HEK293 (cell line): ENCODE measurements around the gene MCRIP1.

Experiments
- FEZF1 ChIP-seq: fragments of 450-650 bp; formaldehyde crosslinking; IDR thresholded peaks from 2 replicates; pipeline ENCODE4 v1.5.1; 2016; ENCODE audit warnings: missing biosample characterization, missing genetic modification characterization
- GLI4 ChIP-seq: fragments of 450-650 bp; formaldehyde crosslinking; IDR thresholded peaks from 2 replicates; pipeline ENCODE4 v1.5.1; 2016; ENCODE audit warnings: missing biosample characterization, missing genetic modification characterization
- KLF7 ChIP-seq: fragments of 450-650 bp; formaldehyde crosslinking; IDR thresholded peaks from 2 replicates; pipeline ENCODE4 v1.5.1; 2016; ENCODE audit warnings: missing biosample characterization, missing genetic modification characterization, borderline replicate concordance
- MYNN ChIP-seq: fragments of 450-650 bp; formaldehyde crosslinking; IDR thresholded peaks from 2 replicates; pipeline ENCODE4 v1.5.1; 2016; ENCODE audit warnings: missing biosample characterization, missing genetic modification characterization, borderline replicate concordance
- SCRT1 ChIP-seq: fragments of 450-650 bp; formaldehyde crosslinking; IDR thresholded peaks from 2 replicates; pipeline ENCODE4 v1.5.1; 2016; ENCODE audit warnings: missing biosample characterization, missing genetic modification characterization, borderline replicate concordance
- YY2 ChIP-seq: fragments of 450-650 bp; formaldehyde crosslinking; IDR thresholded peaks from 2 replicates; pipeline ENCODE4 v1.5.1; 2016; ENCODE audit warnings: missing biosample characterization, missing genetic modification characterization
- ZEB2 ChIP-seq: fragments of 450-650 bp; formaldehyde crosslinking; IDR thresholded peaks from 2 replicates; pipeline ENCODE4 v1.5.1; 2016; ENCODE audit warnings: missing biosample characterization, missing genetic modification characterization
- ZNF184 ChIP-seq: fragments of 450-650 bp; IDR thresholded peaks from 2 replicates; pipeline ENCODE4 v1.5.1; 2018; ENCODE audit warnings: missing biosample characterization, mild to moderate bottlenecking, missing genetic modification characterization
- ZNF214 ChIP-seq: fragments of 450-650 bp; formaldehyde crosslinking; IDR thresholded peaks from 2 replicates; pipeline ENCODE4 v1.5.1; 2017; ENCODE audit warnings: missing biosample characterization, mild to moderate bottlenecking, missing genetic modification characterization, borderline replicate concordance
- ZNF341 ChIP-seq: fragments of 450-650 bp; formaldehyde crosslinking; IDR thresholded peaks from 2 replicates; pipeline ENCODE4; 2016; ENCODE audit warnings: low read depth, missing biosample characterization, missing genetic modification characterization
- ZNF404 ChIP-seq: fragments of 450-650 bp; formaldehyde crosslinking; IDR thresholded peaks from 2 replicates; pipeline ENCODE4 v1.5.1; 2017; ENCODE audit warnings: missing biosample characterization, missing genetic modification characterization
- ZNF521 ChIP-seq: fragments of 450-650 bp; formaldehyde crosslinking; IDR thresholded peaks from 2 replicates; pipeline ENCODE4 v1.5.1; 2017; ENCODE audit warnings: missing biosample characterization, mild to moderate bottlenecking, missing genetic modification characterization
- ZNF549 ChIP-seq: fragments of 450-650 bp; IDR thresholded peaks from 2 replicates; pipeline ENCODE4 v1.5.1; 2018; ENCODE audit warnings: missing biosample characterization, missing genetic modification characterization, mild to moderate bottlenecking, inconsistent platforms, moderate library complexity
- ZNF555 ChIP-seq: fragments of 450-650 bp; formaldehyde crosslinking; conservative IDR thresholded peaks from 2 replicates; pipeline ENCODE4 v1.5.1; 2017; ENCODE audit warnings: missing biosample characterization, mild to moderate bottlenecking, missing genetic modification characterization, inconsistent platforms
- ZNF791 ChIP-seq: fragments of 450-650 bp; formaldehyde crosslinking; IDR thresholded peaks from 2 replicates; pipeline ENCODE4 v1.5.1; 2016; ENCODE audit warnings: missing biosample characterization, missing genetic modification characterization
- ZNF843 ChIP-seq: fragments of 450-650 bp; formaldehyde crosslinking; IDR thresholded peaks from 2 replicates; pipeline ENCODE4 v1.5.1; 2016; ENCODE audit warnings: missing biosample characterization, missing genetic modification characterization
- TF ChIP-seq, protein P1 (sequence below): fragments of 450-650 bp; formaldehyde crosslinking; IDR thresholded peaks from 2 replicates; pipeline ENCODE4 v1.5.1; 2016; ENCODE audit warnings: missing biosample characterization, missing genetic modification characterization, borderline replicate concordance
- TF ChIP-seq, protein P2 (sequence below): IDR thresholded peaks from 2 replicates; pipeline ENCODE4 v1.6.1; 2011; ENCODE audit warnings: mild to moderate bottlenecking, low read depth, low read length, borderline replicate concordance
- TF ChIP-seq, protein P3 (sequence below): fragments of 450-650 bp; formaldehyde crosslinking; IDR thresholded peaks from 2 replicates; pipeline ENCODE4 v1.5.1; 2017; ENCODE audit warnings: missing biosample characterization, missing genetic modification characterization
- TF ChIP-seq, protein P4 (sequence below): fragments of 450-650 bp; formaldehyde crosslinking; IDR thresholded peaks from 2 replicates; pipeline ENCODE4; 2016; ENCODE audit warnings: missing biosample characterization, missing genetic modification characterization
- TF ChIP-seq, protein P5 (sequence below): fragments of 450-650 bp; formaldehyde crosslinking; IDR thresholded peaks from 2 replicates; pipeline ENCODE4 v1.5.1; 2017; ENCODE audit warnings: missing biosample characterization, missing genetic modification characterization
- TF ChIP-seq, protein P6 (sequence below): fragments of 450-650 bp; IDR thresholded peaks from 2 replicates; pipeline ENCODE4 v1.5.1; 2018; ENCODE audit warnings: missing biosample characterization, missing genetic modification characterization

MCRIP1 gene

DNA sequence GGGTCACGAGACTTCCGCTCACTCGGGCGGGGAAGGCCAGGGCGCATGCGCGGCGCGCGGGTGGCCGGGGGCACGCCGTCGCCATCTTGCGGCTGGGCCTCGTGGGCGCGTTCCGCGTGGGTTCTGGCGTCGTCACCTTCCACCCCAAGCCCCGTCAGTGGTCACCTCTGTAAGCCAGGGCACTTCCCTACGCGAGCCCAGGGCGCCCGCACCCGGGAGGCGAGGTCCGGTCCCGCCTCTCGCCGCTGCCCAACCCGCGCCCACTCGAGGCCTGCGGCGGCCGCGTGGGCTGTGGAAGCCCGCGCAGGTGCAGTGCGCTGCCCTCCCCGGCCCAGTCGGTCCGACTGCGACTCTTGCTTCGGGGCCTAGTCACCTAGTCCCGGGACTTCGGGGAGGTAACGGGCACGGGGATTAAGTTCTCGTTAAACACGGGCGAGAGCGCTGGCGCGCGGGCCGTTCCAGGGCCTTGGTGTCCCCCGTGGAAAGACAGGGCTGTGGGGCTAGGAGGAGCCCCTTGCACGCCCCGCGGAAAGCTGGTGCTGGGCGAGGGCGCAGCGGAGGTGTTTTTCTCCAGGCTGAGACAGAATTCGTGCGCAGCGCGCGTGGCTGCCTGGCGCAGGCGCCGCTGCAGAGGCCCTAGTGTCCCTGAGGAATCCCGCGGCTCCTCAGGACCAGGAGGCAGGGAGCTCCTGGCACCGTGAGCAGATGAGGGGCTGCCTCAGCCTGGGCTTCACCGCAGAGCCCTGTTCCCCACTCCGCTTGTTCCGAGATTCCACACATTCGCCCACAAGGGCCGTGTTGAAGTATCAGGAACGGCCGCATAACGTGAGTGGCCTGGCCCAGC lies 38.5 kb upstream of the MCRIP1 start (continued):
- no peak for TF ChIP-seq ZNF843 (tag by site-specific recombination)
- TF ChIP-seq ZNF214 (tag by site-specific recombination) = no peak
- no peak; the same call in 1 of the 2 replicates for TF ChIP-seq ZNF341 (tag by site-specific recombination)
- peak; percentile 51; the same call in 1 of the 2 replicates for TF ChIP-seq ZEB2
- TF ChIP-seq ZNF404 (tag by site-specific recombination) = no peak
- TF ChIP-seq, protein P1, sequence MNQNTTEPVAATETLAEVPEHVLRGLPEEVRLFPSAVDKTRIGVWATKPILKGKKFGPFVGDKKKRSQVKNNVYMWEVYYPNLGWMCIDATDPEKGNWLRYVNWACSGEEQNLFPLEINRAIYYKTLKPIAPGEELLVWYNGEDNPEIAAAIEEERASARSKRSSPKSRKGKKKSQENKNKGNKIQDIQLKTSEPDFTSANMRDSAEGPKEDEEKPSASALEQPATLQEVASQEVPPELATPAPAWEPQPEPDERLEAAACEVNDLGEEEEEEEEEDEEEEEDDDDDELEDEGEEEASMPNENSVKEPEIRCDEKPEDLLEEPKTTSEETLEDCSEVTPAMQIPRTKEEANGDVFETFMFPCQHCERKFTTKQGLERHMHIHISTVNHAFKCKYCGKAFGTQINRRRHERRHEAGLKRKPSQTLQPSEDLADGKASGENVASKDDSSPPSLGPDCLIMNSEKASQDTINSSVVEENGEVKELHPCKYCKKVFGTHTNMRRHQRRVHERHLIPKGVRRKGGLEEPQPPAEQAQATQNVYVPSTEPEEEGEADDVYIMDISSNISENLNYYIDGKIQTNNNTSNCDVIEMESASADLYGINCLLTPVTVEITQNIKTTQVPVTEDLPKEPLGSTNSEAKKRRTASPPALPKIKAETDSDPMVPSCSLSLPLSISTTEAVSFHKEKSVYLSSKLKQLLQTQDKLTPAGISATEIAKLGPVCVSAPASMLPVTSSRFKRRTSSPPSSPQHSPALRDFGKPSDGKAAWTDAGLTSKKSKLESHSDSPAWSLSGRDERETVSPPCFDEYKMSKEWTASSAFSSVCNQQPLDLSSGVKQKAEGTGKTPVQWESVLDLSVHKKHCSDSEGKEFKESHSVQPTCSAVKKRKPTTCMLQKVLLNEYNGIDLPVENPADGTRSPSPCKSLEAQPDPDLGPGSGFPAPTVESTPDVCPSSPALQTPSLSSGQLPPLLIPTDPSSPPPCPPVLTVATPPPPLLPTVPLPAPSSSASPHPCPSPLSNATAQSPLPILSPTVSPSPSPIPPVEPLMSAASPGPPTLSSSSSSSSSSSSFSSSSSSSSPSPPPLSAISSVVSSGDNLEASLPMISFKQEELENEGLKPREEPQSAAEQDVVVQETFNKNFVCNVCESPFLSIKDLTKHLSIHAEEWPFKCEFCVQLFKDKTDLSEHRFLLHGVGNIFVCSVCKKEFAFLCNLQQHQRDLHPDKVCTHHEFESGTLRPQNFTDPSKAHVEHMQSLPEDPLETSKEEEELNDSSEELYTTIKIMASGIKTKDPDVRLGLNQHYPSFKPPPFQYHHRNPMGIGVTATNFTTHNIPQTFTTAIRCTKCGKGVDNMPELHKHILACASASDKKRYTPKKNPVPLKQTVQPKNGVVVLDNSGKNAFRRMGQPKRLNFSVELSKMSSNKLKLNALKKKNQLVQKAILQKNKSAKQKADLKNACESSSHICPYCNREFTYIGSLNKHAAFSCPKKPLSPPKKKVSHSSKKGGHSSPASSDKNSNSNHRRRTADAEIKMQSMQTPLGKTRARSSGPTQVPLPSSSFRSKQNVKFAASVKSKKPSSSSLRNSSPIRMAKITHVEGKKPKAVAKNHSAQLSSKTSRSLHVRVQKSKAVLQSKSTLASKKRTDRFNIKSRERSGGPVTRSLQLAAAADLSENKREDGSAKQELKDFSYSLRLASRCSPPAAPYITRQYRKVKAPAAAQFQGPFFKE (tag by site-specific recombination) = no peak; the same call in 1 of the 2 replicates
- TF ChIP-seq, protein P2, sequence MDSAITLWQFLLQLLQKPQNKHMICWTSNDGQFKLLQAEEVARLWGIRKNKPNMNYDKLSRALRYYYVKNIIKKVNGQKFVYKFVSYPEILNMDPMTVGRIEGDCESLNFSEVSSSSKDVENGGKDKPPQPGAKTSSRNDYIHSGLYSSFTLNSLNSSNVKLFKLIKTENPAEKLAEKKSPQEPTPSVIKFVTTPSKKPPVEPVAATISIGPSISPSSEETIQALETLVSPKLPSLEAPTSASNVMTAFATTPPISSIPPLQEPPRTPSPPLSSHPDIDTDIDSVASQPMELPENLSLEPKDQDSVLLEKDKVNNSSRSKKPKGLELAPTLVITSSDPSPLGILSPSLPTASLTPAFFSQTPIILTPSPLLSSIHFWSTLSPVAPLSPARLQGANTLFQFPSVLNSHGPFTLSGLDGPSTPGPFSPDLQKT = no peak
- peak; percentile 88 for TF ChIP-seq YY2
- TF ChIP-seq, protein P3, sequence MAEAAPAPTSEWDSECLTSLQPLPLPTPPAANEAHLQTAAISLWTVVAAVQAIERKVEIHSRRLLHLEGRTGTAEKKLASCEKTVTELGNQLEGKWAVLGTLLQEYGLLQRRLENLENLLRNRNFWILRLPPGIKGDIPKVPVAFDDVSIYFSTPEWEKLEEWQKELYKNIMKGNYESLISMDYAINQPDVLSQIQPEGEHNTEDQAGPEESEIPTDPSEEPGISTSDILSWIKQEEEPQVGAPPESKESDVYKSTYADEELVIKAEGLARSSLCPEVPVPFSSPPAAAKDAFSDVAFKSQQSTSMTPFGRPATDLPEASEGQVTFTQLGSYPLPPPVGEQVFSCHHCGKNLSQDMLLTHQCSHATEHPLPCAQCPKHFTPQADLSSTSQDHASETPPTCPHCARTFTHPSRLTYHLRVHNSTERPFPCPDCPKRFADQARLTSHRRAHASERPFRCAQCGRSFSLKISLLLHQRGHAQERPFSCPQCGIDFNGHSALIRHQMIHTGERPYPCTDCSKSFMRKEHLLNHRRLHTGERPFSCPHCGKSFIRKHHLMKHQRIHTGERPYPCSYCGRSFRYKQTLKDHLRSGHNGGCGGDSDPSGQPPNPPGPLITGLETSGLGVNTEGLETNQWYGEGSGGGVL (tag by site-specific recombination) = peak; percentile 51; the same call in 1 of the 2 replicates
- TF ChIP-seq ZNF521 = no peak
- TF ChIP-seq, protein P4, sequence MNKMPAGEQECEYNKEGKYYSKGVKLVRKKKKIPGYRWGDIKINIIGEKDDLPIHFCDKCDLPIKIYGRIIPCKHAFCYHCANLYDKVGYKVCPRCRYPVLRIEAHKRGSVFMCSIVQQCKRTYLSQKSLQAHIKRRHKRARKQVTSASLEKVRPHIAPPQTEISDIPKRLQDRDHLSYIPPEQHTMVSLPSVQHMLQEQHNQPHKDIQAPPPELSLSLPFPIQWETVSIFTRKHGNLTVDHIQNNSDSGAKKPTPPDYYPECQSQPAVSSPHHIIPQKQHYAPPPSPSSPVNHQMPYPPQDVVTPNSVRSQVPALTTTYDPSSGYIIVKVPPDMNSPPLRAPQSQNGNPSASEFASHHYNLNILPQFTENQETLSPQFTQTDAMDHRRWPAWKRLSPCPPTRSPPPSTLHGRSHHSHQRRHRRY (tag by site-specific recombination) = no peak
- TF ChIP-seq, protein P5, sequence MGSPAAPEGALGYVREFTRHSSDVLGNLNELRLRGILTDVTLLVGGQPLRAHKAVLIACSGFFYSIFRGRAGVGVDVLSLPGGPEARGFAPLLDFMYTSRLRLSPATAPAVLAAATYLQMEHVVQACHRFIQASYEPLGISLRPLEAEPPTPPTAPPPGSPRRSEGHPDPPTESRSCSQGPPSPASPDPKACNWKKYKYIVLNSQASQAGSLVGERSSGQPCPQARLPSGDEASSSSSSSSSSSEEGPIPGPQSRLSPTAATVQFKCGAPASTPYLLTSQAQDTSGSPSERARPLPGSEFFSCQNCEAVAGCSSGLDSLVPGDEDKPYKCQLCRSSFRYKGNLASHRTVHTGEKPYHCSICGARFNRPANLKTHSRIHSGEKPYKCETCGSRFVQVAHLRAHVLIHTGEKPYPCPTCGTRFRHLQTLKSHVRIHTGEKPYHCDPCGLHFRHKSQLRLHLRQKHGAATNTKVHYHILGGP (tag by site-specific recombination) = no peak
- no peak; the same call in 1 of the 2 replicates for TF ChIP-seq ZNF184 (tag by site-specific recombination)
- TF ChIP-seq SCRT1 (tag by site-specific recombination) = no peak
- TF ChIP-seq ZNF791 (tag by site-specific recombination) = no peak
- peak; percentile 3 for TF ChIP-seq FEZF1 (tag by site-specific recombination)
- no peak for TF ChIP-seq GLI4 (tag by site-specific recombination)
- TF ChIP-seq, protein P6, sequence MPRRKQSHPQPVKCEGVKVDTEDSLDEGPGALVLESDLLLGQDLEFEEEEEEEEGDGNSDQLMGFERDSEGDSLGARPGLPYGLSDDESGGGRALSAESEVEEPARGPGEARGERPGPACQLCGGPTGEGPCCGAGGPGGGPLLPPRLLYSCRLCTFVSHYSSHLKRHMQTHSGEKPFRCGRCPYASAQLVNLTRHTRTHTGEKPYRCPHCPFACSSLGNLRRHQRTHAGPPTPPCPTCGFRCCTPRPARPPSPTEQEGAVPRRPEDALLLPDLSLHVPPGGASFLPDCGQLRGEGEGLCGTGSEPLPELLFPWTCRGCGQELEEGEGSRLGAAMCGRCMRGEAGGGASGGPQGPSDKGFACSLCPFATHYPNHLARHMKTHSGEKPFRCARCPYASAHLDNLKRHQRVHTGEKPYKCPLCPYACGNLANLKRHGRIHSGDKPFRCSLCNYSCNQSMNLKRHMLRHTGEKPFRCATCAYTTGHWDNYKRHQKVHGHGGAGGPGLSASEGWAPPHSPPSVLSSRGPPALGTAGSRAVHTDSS (tag by site-specific recombination) = no peak
- TF ChIP-seq ZNF549 (tag by site-specific recombination) = no peak
- TF ChIP-seq KLF7 = no peak
- no peak for TF ChIP-seq ZNF555 (tag by site-specific recombination)
- TF ChIP-seq MYNN = no peak
